NCI-H187 treated with DMSO at 0.1 percent for 48 hours (cell line): Measurements from ENCODE around the gene GABRP.
"Not testable (repeated sequence)": the region's sequence is repeated elsewhere in the genome, so short reads cannot be mapped to it uniquely, and the experiment has no call there.

Experiments used
- DNase-seq: peaks from one replicate; lab custom pipeline; 2025; lab: John Stamatoyannopoulos, UW

The GABRP gene

DNA sequence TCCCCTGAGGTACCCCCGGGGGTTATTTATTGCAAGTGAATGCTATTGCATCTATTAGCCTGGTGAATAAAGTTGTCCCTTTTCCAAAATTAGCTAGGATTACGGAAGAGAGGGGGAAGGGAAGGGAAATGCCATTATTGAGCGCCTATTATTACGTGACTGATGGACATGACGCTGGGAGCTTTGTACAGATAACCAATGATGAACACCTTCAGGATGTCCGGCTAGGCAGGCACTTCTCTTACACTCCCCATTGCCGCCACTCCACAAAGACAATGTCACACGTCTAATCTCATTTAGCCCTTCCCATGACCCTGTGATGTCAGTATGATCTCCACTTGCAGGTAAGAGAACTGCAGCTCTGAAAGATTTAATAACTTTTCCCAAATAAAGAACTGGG is 9.4 kb downstream of the GABRP start:
- no peak for DNase-seq

DNA sequence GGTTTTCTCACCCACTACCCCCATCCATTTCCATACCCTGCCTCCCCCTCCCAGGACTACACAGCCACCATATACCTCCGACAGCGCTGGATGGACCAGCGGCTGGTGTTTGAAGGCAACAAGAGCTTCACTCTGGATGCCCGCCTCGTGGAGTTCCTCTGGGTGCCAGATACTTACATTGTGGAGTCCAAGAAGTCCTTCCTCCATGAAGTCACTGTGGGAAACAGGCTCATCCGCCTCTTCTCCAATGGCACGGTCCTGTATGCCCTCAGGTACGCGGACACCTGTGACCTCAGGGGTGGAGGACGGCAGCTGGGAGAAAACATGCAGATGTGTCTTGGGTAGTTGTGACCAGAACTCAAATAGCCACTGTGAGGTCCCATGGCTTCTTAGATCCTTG is 11.6 kb downstream of the GABRP start:
- DNase-seq, result no peak

DNA sequence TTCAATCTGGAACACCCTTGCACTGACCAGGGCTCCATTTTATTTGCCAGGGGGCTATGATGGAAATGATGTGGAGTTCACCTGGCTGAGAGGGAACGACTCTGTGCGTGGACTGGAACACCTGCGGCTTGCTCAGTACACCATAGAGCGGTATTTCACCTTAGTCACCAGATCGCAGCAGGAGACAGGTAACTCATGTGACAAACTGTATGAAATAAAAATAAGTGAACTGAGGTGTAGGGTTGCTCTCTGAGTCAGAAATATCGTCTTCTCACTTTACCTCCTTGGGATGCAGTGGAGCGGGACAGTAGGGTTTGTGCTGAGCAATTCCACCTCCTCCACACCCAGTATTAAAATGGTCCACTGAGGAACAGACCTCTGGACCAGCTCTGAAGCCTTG is 22.1 kb downstream of the GABRP start:
- no peak for DNase-seq

DNA sequence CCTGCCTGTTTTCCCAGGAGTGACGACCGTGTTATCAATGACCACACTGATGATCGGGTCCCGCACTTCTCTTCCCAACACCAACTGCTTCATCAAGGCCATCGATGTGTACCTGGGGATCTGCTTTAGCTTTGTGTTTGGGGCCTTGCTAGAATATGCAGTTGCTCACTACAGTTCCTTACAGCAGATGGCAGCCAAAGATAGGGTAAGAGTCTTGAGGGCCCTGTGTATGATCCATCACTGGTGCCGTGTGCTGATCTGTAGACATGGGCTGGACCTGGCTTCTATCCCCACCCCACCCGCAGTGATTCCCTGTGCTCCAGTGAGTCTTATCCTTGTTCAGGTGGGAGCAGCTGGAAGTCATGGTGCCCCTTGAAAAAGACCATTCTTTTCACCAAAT is 26.0 kb downstream of the GABRP start:
- DNase-seq, result peak; percentile 3

DNA sequence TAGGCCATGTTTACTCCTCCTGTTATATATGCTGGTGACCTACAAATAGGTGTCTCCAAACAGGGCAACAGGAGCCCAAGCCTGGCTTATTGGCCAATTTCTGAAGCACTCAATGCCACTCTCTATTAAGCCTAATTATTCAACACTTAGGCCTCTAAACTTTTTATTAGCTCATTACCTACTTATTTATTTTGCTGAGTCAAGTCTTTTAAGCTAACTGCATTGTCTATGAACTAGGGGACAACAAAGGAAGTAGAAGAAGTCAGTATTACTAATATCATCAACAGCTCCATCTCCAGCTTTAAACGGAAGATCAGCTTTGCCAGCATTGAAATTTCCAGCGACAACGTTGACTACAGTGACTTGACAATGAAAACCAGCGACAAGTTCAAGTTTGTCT is 28.2 kb downstream of the GABRP start:
- no peak for DNase-seq

DNA sequence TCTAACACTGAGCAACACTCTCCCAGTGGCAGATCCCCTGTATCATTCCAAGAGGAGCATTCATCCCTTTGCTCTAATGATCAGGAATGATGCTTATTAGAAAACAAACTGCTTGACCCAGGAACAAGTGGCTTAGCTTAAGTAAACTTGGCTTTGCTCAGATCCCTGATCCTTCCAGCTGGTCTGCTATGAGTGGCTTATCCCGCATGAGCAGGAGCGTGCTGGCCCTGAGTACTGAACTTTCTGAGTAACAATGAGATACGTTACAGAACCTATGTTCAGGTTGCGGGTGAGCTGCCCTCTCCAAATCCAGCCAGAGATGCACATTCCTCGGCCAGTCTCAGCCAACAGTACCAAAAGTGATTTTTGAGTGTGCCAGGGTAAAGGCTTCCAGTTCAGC is 29.7 kb downstream of the GABRP start:
- no peak for DNase-seq

DNA sequence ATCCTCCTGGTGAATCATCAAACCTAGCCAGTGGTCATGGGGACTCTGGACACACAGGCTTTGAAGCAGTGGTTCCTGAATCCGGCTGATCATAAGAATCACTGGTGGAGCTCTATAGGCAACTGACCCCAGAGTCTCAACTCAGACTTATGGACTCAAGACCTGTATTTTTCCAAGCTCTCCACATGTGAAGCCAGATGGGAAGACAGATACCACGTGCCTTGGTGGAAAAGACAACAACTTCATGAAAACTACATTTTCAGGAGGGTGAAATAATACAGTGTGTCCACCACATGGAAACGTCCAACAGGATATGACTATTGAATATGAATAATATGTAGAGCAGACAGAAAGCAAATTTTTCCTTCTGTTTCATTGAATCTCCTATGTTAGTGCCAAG is 33.7 kb downstream of the GABRP start:
- DNase-seq, result no peak

DNA sequence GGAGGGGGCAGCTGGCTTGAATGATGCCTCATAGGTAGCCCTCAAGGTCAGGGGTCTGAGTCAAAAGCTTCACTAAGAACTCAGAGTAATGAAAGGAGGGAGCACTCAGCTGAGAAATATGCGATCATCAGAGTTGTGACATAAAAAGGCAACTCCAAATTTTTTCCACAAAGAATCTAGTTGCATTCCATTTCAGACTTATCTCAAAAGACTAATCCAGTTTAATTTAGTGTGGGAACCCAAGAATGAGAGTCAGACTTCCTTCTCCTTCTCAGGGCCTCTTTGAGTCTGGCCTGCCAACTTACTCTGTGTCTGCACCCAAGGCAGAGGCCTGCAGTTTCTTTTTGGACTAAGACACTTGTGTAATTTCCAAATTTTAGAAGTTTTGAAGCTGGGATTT is 34.7 kb downstream of the GABRP start:
- no peak for DNase-seq

DNA sequence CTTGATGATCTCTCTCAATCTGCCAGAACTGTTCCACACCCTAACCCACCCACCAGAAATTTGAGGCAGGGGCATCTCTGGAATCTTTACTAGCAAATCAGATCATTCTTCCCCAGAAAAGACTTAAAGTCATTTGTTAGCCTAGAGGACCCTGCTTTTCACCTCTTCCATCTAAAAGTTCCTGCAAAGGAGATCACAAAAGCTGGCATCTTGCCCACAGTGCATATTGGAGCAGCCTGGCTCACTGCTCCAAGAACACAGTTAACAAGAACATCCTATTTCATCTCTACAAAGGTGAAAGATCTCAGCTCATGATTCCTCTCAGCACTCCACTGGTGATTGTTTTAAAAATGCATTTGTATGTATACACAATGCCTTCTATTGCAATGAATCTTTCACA is 36.3 kb downstream of the GABRP start:
- no peak for DNase-seq

DNA sequence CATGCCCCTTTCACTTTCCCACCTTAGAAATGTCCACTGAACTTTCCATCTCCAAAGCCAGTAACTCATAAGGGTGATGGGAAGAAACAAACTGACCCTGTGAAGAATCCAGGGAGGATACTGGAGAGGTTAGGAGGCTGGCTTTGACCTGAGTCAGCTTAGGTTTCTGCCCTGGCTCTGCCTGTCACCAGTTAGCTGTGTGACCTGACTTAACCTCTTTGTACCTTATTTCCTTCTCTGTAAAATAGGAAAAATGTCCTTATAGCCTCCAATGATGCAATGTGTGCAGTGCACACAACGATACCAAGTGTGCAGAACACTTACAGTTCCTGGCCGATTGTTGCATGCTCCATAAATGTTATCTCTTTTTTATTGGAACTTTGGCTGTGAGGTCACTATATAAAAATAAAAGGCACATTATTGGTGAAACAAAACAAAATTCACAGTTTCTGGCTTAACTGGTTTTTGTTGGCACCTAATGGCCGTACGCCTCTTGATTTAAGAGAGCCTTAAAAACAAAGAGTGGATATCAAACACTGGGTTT is 37.8 kb downstream of the GABRP start:
- DNase-seq, result no peak

DNA sequence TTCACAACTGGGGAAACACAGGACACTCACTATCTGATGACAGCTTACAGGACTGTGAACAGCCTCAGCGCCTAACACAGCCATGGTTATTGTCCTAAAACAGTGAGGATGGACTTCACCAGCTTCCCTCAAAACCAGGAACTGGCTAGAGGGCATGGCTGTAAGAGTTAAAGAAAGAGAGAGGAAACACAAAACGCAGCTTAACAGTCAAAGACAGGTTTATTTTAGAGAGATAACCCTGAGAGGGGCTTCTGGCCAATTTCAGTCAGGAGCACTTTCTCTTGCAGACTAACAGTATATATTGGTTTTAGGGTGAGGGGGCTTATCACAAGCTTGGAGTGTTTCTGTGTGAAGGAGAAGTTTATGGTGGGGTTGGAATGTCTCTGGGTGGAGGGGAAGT is 42.6 kb downstream of the GABRP start:
- no peak for DNase-seq

DNA sequence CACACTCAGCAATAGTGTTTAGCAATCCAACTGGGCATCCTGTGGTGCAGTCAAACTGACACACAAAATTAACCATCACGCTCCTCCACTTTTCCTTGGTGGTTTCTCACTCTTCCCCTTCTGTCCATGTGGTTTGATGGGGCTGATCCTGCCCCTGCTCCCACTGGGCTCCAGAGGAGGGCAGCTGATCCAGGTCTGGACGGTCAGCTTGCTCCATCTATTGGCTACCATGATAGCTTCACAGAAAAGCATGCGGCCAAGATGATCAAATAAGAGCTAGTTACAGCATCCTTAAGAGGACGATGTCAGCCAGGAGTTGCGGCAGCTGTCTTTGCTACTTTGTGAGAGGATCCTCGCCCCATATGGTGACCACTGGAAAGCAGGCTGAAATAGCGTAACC is 48.7 kb downstream of the GABRP start:
- no peak for DNase-seq

DNA sequence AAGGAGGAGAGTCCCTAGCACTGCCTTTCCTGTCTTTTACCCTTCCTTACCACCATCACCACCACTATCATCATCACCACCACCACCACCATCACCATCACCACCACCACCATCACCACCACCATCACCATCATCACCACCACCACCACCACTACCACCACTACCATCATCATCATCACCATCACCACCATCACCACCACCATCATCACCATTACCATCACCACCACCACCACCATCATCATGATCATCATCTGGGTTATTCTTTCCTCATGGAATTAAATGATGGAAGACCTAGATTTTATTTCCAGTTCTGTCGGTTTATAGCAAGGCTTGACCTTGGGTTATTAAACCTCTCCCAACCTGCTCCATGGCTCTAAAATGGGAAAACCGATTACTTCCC is 50.5 kb downstream of the GABRP start:
- DNase-seq, result not testable (repeated sequence)

DNA sequence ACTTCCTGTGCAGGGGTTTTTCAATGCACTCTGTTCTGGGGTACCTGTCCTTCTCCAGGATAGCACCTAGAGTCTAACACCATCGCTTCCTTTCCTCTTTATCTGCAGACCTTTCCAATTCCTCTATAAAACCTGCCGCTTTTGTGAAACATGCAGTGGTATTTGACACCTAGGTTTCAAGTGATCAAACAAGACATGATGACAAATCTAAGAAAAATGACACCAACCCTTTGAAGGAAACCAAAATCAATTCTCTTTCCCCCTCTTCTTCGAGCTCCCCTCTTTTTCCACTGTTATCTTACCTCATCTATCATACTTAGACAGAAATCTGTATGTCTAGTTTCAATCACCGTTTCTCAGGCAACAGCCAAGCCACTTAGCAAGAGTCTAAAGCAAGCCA is 52.7 kb downstream of the GABRP start:
- DNase-seq, result no peak

DNA sequence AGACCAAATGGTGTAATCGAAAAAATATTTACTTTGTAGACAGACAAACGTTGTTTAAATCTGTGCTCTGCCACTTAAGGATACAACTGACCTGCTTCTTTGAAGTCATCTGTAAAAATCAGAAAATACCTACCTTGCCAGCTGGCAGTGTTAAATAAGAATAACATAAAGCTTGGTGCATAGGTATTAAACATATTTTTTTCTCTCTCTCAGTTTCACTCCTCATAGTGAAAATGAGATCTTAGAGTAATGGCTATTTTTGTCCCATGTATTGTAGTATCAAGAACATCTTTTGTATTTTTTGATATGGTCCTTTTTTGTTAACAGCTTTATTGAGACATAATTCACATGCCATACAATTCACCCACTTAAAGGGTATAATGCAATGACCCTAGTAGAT is 60.3 kb downstream of the GABRP start:
- no peak for DNase-seq

DNA sequence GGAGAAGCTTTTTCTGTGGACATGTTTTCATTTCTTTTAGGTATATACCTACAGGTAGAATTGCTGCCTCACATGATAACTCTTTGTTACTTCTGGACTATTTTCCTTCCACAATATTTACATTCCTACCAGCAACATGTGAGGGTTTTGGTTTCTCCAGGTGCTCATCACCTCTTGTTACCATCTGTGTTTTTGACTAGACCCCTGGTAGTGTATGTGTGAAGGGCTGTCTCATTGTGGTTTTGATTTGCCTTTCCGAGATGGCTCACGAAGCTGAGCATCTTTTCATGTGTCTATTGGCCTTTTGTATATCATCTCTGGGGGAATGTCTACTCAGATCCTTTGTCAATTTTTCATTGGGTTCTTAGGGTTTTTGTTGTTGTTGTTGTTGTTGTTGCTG is 61.1 kb downstream of the GABRP start:
- DNase-seq, result no peak

DNA sequence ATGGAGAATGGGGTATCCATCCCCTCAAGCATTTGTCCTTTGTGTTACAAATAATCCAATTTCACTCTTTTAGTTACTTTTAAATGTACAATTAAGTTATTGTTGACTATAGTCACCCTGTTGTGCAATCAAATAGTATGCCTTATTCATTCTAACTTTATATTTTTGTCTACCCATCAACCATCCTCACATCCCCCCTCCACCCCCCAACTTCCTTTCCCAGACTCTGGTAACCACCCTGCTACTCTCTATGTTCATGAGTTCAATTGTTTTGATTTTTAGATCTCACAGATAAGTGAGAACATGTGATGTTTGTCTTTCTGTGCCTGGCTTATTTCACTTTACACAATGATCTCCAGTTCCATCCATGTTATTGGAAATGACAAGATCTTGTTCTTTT is 62.9 kb downstream of the GABRP start:
- DNase-seq, result no peak

DNA sequence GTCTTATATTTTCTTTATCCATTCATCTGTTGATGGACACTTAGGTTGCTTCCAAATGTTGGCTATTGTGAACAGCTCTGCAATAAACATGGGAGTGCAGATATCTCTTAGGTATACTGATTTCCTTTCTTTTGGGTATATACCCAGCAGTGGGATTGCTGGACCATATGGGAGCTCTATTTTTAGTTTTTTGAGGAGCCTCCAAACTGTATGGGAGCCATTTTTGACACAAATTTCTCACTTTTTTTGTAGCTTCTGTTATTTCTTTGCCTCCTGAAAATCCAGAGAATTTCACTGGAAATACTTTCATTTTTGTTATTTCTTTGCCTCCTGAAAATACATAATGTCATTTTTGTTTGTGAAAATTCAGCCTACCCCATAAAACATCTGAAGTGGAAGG is 63.3 kb downstream of the GABRP start:
- no peak for DNase-seq

DNA sequence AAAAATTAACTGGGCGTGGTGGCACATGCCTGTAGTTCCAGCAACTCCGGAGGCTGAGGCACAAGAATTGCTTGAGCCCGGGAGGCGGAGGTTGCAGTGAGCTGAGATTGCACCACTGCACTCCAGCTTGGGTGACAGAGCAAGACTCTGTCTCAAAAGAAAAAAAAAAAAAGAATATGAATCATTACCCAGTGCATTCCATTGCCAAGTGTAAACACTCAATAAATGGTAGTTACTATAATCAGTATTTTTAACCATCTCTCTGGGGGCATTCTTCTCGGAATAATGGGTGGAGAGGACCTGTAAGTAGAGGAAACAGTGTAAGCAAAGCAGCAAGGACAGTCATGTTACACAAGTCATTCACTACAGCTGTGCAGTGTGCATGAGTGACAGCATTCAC is 64.5 kb downstream of the GABRP start:
- DNase-seq, result no peak

DNA sequence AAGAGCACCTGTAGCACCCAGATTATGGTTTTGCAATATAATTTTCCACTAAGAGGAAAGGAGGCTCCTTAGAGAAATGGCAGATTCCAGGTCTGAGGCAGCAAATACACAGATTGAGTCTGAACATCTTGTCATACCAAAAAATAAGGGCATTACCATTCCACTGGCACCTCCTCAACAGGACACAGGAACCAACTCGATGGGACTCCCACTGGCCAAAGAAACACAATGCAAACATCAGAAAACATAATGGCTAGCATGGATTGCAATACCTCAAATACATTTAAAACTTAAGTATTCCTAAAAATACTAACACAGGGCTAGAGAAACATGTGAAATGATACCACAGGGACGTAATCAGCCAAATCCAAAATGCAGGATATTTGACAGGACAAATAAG is 65.8 kb downstream of the GABRP start:
- DNase-seq, result no peak

DNA sequence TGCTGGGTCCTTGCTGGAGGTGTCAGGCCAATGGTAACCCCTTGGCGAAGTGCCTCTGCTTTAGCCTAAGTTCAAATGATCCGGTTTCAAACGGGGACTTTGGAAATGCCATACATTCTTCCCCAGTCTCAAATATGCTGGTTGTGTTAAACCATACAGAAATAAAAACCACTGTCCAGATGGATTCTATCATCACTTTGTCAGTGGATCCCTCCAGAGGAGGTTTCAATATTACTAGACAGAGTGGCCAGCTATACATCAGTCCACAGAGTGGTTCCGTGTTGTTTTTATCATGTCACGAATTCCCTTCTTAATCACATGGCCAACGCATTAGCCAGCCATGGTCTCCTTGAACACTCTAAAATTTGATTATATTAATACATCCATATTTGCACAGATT is 71.0 kb downstream of the GABRP start:
- DNase-seq, result no peak

DNA sequence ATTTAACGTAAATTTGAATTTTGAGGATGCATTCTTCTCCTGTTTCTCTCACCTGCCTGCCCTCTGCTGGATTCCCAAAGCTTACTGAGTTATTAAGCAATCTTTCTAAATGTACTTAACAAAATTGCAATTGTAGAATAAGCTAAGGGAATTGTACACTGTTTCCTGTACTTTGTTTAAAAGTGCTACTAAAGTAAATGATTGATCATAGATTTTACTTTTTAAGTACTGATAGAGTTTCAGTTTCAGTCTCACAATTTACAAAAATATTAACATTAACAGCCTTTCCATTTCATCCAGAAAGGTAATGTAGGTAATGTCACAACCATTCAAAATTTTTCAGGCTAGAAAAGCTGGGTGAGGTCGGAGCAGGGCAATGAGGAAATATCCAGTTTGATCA is 73.5 kb downstream of the GABRP start:
- DNase-seq, result no peak

DNA sequence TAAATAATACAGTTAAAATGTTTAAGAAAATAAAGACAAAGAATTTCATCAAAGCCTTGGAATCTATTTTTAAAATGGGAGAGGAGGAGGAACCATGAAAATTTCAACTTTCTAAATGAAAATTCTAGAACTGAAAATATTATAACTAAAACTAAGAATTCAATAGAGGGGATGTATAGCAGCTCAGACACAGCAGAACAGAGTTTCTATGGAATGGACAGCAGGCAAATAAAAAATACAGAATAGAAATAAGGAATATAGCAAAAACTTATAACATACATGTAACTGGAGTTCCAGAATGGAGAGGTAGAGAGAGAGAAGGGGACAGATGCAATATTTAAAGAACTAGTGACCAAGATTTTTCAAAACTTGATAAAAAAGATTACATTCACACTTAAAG is 76.9 kb downstream of the GABRP start:
- no peak for DNase-seq

DNA sequence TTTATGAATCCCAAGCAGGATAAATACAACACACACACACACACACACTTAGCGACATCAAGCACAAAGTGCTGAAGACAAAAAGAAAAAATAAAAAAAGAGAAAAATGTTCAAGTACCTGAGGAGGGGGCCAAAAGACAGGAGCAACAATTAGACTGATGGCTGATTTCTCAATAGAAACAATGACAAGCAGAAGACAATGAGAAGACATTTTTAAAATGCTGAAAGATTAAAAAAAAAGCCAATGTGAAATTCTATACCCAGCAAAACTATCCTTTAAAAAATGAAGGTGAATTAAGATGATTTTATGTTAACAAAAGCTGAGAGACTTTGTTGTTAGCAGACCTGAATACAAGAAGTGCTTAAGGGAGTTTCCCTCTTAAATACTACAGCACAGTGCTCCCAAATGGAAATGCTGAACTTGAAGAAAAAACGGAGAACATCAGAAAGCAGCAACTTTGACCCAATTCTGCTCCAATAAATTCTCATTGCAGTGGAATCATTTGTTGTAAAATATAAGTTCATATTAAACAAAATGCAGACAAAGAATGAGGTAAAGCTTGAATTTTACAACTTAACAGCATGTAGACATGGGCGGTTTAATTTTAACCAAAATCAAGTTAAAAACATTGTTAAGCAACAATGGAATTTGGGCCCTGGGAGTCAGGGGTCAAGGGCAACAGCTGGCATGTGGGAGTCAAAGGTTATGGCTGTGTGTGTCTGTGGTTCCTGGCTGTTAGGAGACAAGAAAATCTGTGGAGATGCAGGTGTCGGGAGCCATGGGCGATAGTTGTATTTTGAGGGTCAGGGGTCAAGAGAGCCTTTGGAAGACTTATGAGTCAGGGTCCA is 77.5 kb downstream of the GABRP start:
- no peak for DNase-seq

DNA sequence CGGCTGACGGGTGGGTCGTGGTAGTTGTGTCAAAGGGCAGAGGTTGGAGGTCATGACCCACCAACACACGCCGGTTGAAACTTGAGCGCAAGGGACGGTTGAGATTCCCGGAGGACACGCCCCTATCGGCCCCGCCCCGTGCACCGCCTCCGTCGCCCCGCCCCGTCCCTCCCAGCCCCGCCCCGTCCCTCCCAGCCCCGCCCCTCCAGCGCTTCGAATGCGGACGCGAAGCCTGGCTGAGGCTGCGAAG is 78.1 kb downstream of the GABRP start:
- no peak for DNase-seq
